SK-N-MC (cell line): ENCODE data around the gene TLX2.

Source experiments
- EZH2 ChIP-seq: fragments of 200-600 bp; sonication (generic); IDR thresholded peaks from one replicate; pipeline ENCODE4 v1.6.1; 2017; ENCODE audit warnings: antibody characterized with exemption
- FOXP2 ChIP-seq: optimal IDR thresholded peaks from 2 replicates; pipeline ENCODE3; 2011; ENCODE audit warnings: mild to moderate bottlenecking, moderate library complexity; ENCODE audit not compliant: insufficient read depth; ENCODE audit errors: extremely low read length, control extremely low read depth
- POLR2AphosphoS5 ChIP-seq: IDR thresholded peaks from 2 replicates; pipeline ENCODE4 v1.6.1; 2012; ENCODE audit warnings: mild to moderate bottlenecking, low read depth, low read length, borderline replicate concordance

GRCh38 chr2:74551530-74551929, 37.3 kb downstream of the TLX2 start:
- TF ChIP-seq EZH2, result no peak
- TF ChIP-seq POLR2AphosphoS5, result no peak
- no peak for TF ChIP-seq FOXP2
